IMR-90 (cell line): ENCODE results near the gene RPE. TPM values are rescaled to one million over a fixed set of nuclear protein-coding genes. Genes with fewer than 3 reads are reported as not detected.

Source experiments
- ATAC-seq: fragments of 200-7000 bp; cut with Tn5 transposase; 2 replicates; pipeline ENCODE4 v1.9.1; 2020; ENCODE audit warnings: low read depth, mild to moderate bottlenecking, moderate library complexity
- BruUV-seq: library from RNA; stranded (reverse); fragments of 400-500 nt; replicated peaks from 2 replicates; lab custom pipeline; 2021; lab: Mats Ljungman, UMichigan
- CTCF ChIA-PET: fragments of 300-600 bp; formaldehyde crosslinking; extraction: SDS; loops from one replicate; lab custom pipeline; 2021; ENCODE audit warnings: antibody characterized with exemption; lab: Yijun Ruan, JAX
- POLR2A ChIA-PET: fragments of 300-600 bp; sonication (Branson Sonifier 250); formaldehyde crosslinking; loops from one replicate; lab custom pipeline; 2022; ENCODE audit warnings: antibody characterized with exemption; ENCODE audit not compliant: unreplicated experiment; lab: Charles Lee
- DNase-seq: peaks from one replicate; pipeline ENCODE4 v3.0.0; 2013
- H2AFZ ChIP-seq: replicated peaks from 2 replicates; pipeline ENCODE3; 2013; ENCODE audit warnings: low read length, mild to moderate bottlenecking; ENCODE audit not compliant: poor library complexity
- H2AK5ac ChIP-seq: 2 replicates; pipeline ENCODE4 v1.6.1; 2013; ENCODE audit warnings: low read depth, low read length, inconsistent platforms
- H2AK9ac ChIP-seq: replicated peaks from 2 replicates; pipeline ENCODE3; 2013; ENCODE audit warnings: mild to moderate bottlenecking, low read depth, low read length, moderate library complexity; ENCODE audit not compliant: poor library complexity
- H2BK120ac ChIP-seq: 2 replicates; pipeline ENCODE4 v1.6.1; 2013; ENCODE audit warnings: low read depth, low read length, inconsistent platforms
- H2BK15ac ChIP-seq: 3 replicates; pipeline ENCODE4 v1.6.1; 2013; ENCODE audit warnings: low read depth, low read length, inconsistent platforms
- H2BK20ac ChIP-seq: 2 replicates; pipeline ENCODE4 v1.6.1; 2013; ENCODE audit warnings: low read depth, mild to moderate bottlenecking, inconsistent platforms, low read length, moderate library complexity
- H2BK5ac ChIP-seq: 2 replicates; pipeline ENCODE4 v1.6.1; 2013; ENCODE audit warnings: mild to moderate bottlenecking, low read depth, low read length, inconsistent platforms; ENCODE audit not compliant: poor library complexity, severe bottlenecking
- H3K14ac ChIP-seq: replicated peaks from 2 replicates; pipeline ENCODE4 v1.6.1; 2013; ENCODE audit warnings: low read depth, low read length, inconsistent platforms
- H3K18ac ChIP-seq: 2 replicates; pipeline ENCODE4 v1.6.1; 2013; ENCODE audit warnings: low read depth, low read length, control low read depth
- H3K23ac ChIP-seq: 2 replicates; pipeline ENCODE4 v1.6.1; 2013; ENCODE audit warnings: low read depth, low read length, inconsistent platforms
- H3K27ac ChIP-seq: 2 replicates; pipeline ENCODE4 v1.5.1; 2013; ENCODE audit warnings: mild to moderate bottlenecking, control low read depth, low read length; ENCODE audit not compliant: insufficient read depth
- H3K27me3 ChIP-seq: 2 replicates; pipeline ENCODE4 v1.6.1; 2013; ENCODE audit warnings: low read length; ENCODE audit not compliant: control insufficient read depth, insufficient read depth
- H3K36me3 ChIP-seq: 2 replicates; pipeline ENCODE4 v1.6.1; 2013; ENCODE audit warnings: low read length, mixed read lengths; ENCODE audit not compliant: control insufficient read depth, insufficient read depth
- H3K4ac ChIP-seq: 2 replicates; pipeline ENCODE4 v1.6.1; 2013; ENCODE audit warnings: low read depth, low read length, inconsistent platforms
- H3K4me1 ChIP-seq: 2 replicates; pipeline ENCODE4 v1.6.1; 2013; ENCODE audit warnings: low read length, mixed read lengths; ENCODE audit not compliant: control insufficient read depth, insufficient read depth
- H3K4me2 ChIP-seq: 2 replicates; pipeline ENCODE4 v1.6.1; 2013; ENCODE audit warnings: low read depth, mild to moderate bottlenecking, control low read depth, low read length, moderate library complexity
- H3K4me3 ChIP-seq: 2 replicates; pipeline ENCODE4 v1.5.1; 2013; ENCODE audit warnings: low read depth, mild to moderate bottlenecking, control low read depth, low read length, moderate library complexity; ENCODE audit not compliant: insufficient read depth
- H3K56ac ChIP-seq: 2 replicates; pipeline ENCODE4 v1.6.1; 2013; ENCODE audit warnings: low read length, inconsistent platforms; ENCODE audit not compliant: insufficient read depth; ENCODE audit errors: extremely low read depth
- H3K79me1 ChIP-seq, 2 experiments: 2 replicates each; pipeline ENCODE4 v1.6.1; 2013; ENCODE audit warnings: low read length in 2 of 2, inconsistent platforms in 1 of 2, low read depth in 1 of 2
- H3K9ac ChIP-seq: 2 replicates; pipeline ENCODE4 v1.6.1; 2013; ENCODE audit warnings: low read depth, low read length, control low read depth
- H3K9me1 ChIP-seq: 2 replicates; pipeline ENCODE4 v1.6.1; 2013; ENCODE audit warnings: low read length, inconsistent platforms; ENCODE audit not compliant: insufficient read depth
- H3K9me3 ChIP-seq: 2 replicates; pipeline ENCODE4 v1.6.1; 2013; ENCODE audit warnings: low read length; ENCODE audit not compliant: control insufficient read depth, insufficient read depth
- H4K20me1 ChIP-seq: 2 replicates; pipeline ENCODE4 v1.6.1; 2013; ENCODE audit warnings: low read length, inconsistent platforms; ENCODE audit not compliant: insufficient read depth
- H4K5ac ChIP-seq: 2 replicates; pipeline ENCODE4 v1.6.1; 2013; ENCODE audit warnings: mild to moderate bottlenecking, low read depth, low read length, control low read depth
- H4K8ac ChIP-seq, 2 experiments: 2 replicates each; pipeline ENCODE4 v1.6.1; 2013; ENCODE audit warnings: low read depth in 2 of 2, low read length in 2 of 2, control low read depth in 1 of 2, inconsistent platforms in 1 of 2
- H4K91ac ChIP-seq: 2 replicates; pipeline ENCODE4 v1.6.1; 2013; ENCODE audit warnings: low read depth, low read length, inconsistent platforms; ENCODE audit not compliant: insufficient read depth
- BHLHE40 ChIP-seq: fragments of 150-350 bp; IDR thresholded peaks from 2 replicates; pipeline ENCODE4 v1.6.1; 2016; ENCODE audit warnings: mild to moderate bottlenecking, low read depth, low read length
- CTCF ChIP-seq: conservative IDR thresholded peaks from 2 replicates; pipeline ENCODE4 v1.5.1; 2012; ENCODE audit warnings: mild to moderate bottlenecking, low read depth, low read length, improper control_type of control experiment
- MAZ ChIP-seq: IDR thresholded peaks from 2 replicates; pipeline ENCODE4 v1.6.1; 2012; ENCODE audit warnings: low read depth, mild to moderate bottlenecking, low read length, improper control_type of control experiment, moderate library complexity, borderline replicate concordance
- SMC3 ChIP-seq: fragments of 150-350 bp; IDR thresholded peaks from 2 replicates; pipeline ENCODE4 v1.6.1; 2016; ENCODE audit warnings: low read depth, mild to moderate bottlenecking, antibody characterized with exemption, low read length, moderate library complexity
- WGBS, 2 experiments: methylation state at CpG; one replicate each; pipeline versions ENCODE4 v1.1.5 to v1.1.7; 2013; ENCODE audit warnings: missing lambda C conversion rate in 2 of 2; ENCODE audit not compliant: insufficient read length in 1 of 2; ENCODE audit errors: extremely low coverage in 2 of 2; 5-methylcytosine and 5-hydroxymethylcytosine counted together
- dilution Hi-C: fragments of 300-500 bp; cut with HindIII; formaldehyde crosslinking; loops from one replicate; pipeline ENCODE4 v1.14.3; 2018; ENCODE audit warnings: low sequenced_read_pairs; ENCODE audit not compliant: unreplicated experiment
- in situ Hi-C: fragments of 300-500 bp; cut with MboI; formaldehyde crosslinking; loops from 3 replicates; pipeline ENCODE4 v1.14.3; 2019; ENCODE audit warnings: low sequenced_read_pairs, inconsistent platforms, mixed read lengths
- intact Hi-C: fragments of 100-400 bp; cut with micrococcal nuclease; formaldehyde crosslinking; loops from 2 replicates; pipeline ENCODE4 v1.10.0; 2022
- polyA plus RNA-seq, 3 experiments: library from polyadenylated mRNA; depleted of rRNA; stranded (reverse); fragments of >200 nt; gene quantifications; 2 replicates each; pipeline ENCODE4 v1.2.3, GENCODE V29; 2012; ENCODE audit warnings: low replicate concordance in 1 of 3
- total RNA-seq: library from RNA; depleted of rRNA; stranded (reverse); fragments of >200 nt; gene quantifications from 2 replicates; pipeline ENCODE4 v1.2.3, GENCODE V29; 2012
- TF ChIP-seq, protein P1 (sequence below): fragments of 150-350 bp; IDR thresholded peaks from 2 replicates; pipeline ENCODE4 v1.6.1; 2017; ENCODE audit warnings: mild to moderate bottlenecking, antibody characterized with exemption, low read length, low read depth

The RPE gene
- total and polyA plus RNA-seq, 2 of the 4 experiments (the other 2 are of a cell fraction) = 66.7 to 339 TPM

DNA sequence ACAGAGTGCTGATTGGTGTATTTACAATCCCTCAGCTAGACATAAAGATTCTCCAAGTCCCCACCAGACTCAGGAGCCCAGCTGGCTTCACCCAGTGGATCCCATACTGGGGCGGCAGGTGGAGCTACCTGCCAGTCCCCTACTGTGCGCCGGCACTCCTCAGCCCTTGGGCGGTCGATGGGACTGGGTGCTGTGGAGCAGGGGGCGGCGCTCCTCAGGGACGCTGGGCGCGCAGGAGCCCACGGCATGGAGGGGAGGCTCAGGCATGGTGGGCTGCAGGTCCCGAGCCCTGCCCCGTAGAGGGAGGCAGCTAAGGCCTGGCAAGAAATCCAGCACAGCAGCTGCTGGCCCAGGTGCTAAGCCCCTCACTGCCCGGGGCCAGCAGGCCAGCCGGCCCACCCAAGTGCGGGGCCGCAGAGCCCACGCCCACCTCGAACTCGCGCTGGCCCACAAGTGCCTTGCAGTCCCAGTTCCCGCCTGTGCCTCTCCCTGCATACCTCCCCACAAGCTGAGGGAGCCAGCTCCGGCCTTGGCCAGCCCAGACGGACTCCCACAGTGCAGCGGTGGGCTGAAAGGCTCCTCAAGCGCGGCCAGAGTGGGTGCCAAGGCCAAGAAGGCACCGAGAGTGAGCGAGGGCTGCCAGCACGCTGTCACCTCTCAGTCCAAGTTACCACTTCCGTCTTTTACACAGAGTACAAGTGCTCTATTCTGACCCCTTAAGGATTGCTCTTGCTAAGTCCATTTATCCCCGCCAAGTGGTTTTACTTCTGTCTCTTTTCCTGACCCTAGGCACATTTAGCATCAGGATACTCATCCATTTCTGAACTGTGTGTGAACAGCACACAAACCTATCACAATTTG is 1.7 kb upstream of the RPE start:
- Histone ChIP-seq H4K8ac (peak overlapping the region in 1 of 2 experiments; percentile 90; a peak in 1 of 4 replicates), H2BK120ac (no peak overlapping the region), H3K23ac (no peak overlapping the region), H2BK20ac (no peak overlapping the region), H3K79me1 (peaks cover 1 to 14% of the 10 kb centered on the region in 2 experiments; a peak in 2 of 4 replicates), H3K4me1 (peaks cover 5% of the 10 kb centered on the region), H3K4me2 (no peak overlapping the region), H2BK5ac (no peak overlapping the region), H3K36me3 (peaks cover 1% of the 10 kb centered on the region; the same call in 1 of the 2 replicates), H3K9me3 (no peaks in the 10 kb centered on the region), H2AK9ac (no peak overlapping the region), H4K5ac (no peak overlapping the region), H3K4ac (no peak overlapping the region), H3K18ac (no peak overlapping the region), H4K20me1 (peaks cover 3% of the 10 kb centered on the region; the same call in 1 of the 2 replicates), H2AK5ac (no peak overlapping the region), H3K9ac (no peak overlapping the region), H3K14ac (no peak overlapping the region), H3K27ac (no peak overlapping the region), H3K56ac (no peak overlapping the region), H4K91ac (no peak overlapping the region), H2AFZ (no peak overlapping the region), H2BK15ac (no peak overlapping the region), H3K4me3 (no peak overlapping the region), H3K9me1 (no peaks in the 10 kb centered on the region), H3K27me3 (no peaks in the 10 kb centered on the region)
- in situ Hi-C loops (no loop called here), intact Hi-C loops (no loop called here), dilution Hi-C loops (no loop called here)
- ATAC-seq (no peak), DNase-seq (no peak)
- no TSS peak for BruUV-seq
- ChIA-PET CTCF (no interaction called here), POLR2A (no interaction called here)
- no peak for TF ChIP-seq BHLHE40
- TF ChIP-seq CTCF = no peak
- TF ChIP-seq SMC3 = no peak
- no peak for TF ChIP-seq MAZ
- TF ChIP-seq, protein P1, sequence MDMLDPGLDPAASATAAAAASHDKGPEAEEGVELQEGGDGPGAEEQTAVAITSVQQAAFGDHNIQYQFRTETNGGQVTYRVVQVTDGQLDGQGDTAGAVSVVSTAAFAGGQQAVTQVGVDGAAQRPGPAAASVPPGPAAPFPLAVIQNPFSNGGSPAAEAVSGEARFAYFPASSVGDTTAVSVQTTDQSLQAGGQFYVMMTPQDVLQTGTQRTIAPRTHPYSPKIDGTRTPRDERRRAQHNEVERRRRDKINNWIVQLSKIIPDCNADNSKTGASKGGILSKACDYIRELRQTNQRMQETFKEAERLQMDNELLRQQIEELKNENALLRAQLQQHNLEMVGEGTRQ = no peak
- 95% methylated on average over 12 of the region's 32 CpGs; no CpG with 5 or more reads in 1 of the 2 experiments for WGBS, 2 experiments
